Measurements from ENCODE around the gene PTPRN2. TPM values are rescaled to one million over a fixed set of nuclear protein-coding genes. Genes with fewer than 3 reads are reported as not detected.

The PTPRN2 gene
- total and polyA plus RNA-seq, 2 of the 8 experiments (the other 6 are each of a cell fraction or from before 2014, with no cell fraction given) = 2.6 to 4.5 TPM

DNA sequence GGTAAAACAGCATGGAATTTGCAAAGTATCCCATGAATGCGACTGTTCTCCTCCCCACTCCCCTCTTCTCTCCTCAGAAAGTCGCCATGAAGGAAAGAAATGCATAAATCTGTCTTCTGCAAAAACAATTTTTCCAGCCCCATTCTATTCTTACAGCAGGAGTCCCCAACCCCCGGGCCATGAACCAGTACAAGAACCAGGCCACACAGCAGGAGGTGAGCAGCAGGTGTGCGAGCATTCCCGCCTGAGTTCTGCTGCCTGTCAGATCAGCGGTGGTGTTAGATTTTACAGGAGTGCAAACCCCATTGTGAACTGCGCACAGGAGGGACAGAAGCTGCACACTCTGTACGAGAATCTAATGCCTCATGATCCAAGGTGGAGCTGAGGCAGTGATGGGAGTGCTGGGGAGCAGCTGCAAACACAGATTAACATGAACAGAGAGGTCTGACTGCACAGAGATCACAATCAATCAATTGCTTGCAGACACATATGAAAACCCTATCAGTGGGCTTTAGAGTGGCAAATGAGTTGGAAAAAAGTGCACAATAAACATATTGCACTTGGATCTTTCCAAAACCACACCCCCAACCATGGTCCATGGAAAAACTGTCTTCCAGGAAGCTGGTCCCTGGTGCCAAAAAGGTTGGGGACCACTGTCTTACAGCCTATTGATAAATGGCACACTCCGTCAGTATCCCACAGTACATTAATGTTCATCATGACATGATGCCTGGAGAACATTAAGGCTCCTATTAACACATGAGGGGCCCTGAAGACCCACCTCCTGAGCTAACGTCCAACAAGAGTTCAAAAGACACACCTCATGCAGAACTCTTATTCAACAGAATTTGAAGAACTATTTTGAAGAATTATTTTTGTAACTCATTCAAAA is 205.0 kb downstream of the PTPRN2 start (continued):
- TF ChIP-seq SUZ12 (IDR thresholded peaks at IDR 0.05; ENCODE audit: low read length) = no peak
- TF ChIP-seq KDM4A (IDR thresholded peaks at IDR 0.05; ENCODE audit: low read depth, low read length, severe bottlenecking) = no peak
- TF ChIP-seq TBP (IDR thresholded peaks at IDR 0.05; ENCODE audit: low read depth, low read length) = no peak
- TF ChIP-seq, protein P1, sequence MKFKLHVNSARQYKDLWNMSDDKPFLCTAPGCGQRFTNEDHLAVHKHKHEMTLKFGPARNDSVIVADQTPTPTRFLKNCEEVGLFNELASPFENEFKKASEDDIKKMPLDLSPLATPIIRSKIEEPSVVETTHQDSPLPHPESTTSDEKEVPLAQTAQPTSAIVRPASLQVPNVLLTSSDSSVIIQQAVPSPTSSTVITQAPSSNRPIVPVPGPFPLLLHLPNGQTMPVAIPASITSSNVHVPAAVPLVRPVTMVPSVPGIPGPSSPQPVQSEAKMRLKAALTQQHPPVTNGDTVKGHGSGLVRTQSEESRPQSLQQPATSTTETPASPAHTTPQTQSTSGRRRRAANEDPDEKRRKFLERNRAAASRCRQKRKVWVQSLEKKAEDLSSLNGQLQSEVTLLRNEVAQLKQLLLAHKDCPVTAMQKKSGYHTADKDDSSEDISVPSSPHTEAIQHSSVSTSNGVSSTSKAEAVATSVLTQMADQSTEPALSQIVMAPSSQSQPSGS (IDR thresholded peaks at IDR 0.05; ENCODE audit: low read length) = no peak
- TF ChIP-seq CBX8 (IDR thresholded peaks at IDR 0.05; ENCODE audit: borderline replicate concordance, low read depth, low read length) = no peak

All from H1 (cell line).